Measurements from ENCODE around the gene GOLGA6D.
"Not testable (repeated sequence)": the region's sequence is repeated elsewhere in the genome, so short reads cannot be mapped to it uniquely, and the experiment has no call there.

Gene GOLGA6D, protein sequence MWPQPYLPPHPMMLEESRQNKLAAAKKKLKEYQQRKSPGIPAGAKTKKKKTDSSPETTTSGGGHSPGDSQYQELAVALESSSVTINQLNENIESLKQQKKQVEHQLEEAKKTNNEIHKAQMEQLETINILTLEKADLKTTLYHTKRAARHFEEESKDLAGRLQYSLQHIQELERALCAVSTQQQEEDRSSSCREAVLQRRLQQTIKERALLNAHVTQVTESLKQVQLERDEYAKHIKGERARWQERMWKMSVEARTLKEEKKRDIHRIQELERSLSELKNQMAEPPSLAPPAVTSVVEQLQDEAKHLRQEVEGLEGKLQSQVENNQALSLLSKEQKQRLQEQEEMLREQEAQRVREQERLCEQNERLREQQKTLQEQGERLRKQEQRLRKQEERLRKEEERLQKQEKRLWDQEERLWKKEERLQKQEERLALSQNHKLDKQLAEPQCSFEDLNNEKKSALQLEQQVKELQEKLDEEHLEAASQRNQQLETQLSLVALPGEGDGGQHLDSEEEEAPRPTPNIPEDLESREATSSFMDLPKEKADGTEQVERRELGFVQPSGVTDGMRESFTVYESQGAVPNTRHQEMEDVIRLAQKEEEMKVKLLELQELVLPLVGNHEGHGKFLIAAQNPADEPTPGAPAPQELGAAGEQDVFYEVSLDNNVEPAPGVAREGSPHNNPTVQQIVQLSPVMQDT

GRCh38 chr15:75282572-75282971 lies at the start of gene GOLGA6D:
TSS of gene GOLGA6D (plus strand) at chr15:75282835. CDS start at chr15:75282876, 41 bp downstream.
- H3K27ac ChIP-seq = not testable (repeated sequence)

GRCh38 chr15:75233504-75234190 lies 49.0 kb upstream of the GOLGA6D start:
- Histone ChIP-seq H3K4me3 (no peak overlapping the region), H3K27ac (no peak overlapping the region)

More at GRCh38 chr15:75282572-75282971, at the start of gene GOLGA6D:
- H3K4me3 ChIP-seq = not testable (repeated sequence)

- Histone ChIP-seq H3K4me3 (no peak overlapping the region), H3K27ac (no peak overlapping the region)
These were observed 48.3 kb upstream of the GOLGA6D start for GRCh38 chr15:75234191-75234810.

DNA sequence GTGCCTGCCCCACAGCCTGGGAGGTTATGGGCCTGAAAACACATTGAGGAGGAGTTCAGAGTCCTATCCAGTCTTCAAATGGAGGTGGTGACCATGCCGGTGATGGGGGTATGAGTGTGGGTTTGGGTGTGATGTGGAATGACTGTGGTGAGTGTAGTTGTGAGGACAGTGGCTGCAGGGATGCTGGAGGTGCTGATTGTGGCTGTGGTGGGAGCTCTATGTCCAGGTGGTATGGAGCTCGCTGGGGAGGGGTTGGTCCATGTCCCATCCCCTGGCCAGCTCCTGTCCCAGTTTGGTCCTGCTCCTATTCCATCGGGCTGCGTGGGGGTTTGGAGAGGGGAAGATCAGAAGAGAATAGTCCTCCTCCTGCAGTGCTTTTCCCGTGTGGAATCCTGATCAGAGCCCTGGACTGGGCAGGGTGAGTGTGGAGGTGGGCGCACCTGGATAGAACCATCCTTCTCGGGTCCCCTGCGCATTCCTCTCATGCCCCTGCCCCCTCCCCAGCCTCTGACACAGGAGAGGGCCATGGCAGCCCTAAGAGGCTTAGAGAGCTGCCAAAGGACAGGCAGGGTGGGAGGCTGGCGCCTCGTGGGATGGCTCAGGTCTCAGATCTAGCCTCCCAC lies 47.5 kb upstream of the GOLGA6D start:
- Histone ChIP-seq H3K27ac (no peak overlapping the region), H3K4me3 (no peak overlapping the region)

DNA sequence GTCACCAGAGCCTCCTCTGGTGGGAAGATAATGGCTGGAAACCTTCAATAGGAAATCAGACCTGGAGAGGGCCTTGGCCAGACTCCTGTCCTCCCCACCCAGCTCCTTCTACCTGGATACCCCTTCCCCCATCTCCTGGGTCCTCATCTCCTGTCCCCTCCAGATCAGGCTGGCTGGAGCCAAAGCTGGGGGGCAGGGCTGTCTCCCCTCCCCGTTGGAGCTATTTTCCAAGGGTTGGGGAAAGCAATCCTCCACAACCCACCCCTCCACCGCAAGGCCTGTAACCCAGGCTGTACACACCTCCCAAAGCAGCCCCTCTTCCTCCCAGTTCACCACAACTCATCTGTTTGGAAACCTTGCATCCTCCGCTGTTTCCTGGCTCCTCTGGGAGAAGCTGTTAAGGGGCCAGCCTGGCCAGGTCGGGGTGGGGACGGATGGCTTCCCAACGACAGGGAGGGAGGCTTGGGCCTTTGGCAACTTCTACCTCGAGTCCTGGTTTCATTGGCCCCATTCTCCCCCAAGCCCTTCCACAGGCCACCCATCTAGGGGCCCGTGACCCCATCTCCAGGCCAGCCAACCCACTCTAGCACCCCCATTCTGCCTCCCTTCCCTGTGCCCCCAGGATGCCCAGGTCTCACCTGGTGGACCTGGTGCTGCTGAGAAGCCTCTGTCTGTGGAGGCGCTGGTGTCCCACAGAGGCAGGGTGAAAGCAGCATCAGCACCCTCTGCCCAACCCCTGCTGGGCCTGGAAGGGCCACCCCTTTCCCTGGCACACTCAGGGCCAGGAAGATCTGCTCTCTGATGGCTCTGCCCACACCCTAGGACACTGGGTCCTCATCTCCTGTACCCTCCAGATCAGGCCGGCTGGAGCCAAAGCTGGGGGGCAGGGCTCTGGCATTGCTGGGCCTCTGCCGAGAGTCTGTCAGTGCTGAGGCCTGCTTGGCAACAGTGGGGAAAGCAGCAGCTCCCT lies 46.6 kb upstream of the GOLGA6D start:
- no peak overlapping the region for H3K4me3 ChIP-seq
- no peak overlapping the region for H3K27ac ChIP-seq

- no peak overlapping the region for H3K4me3 ChIP-seq
- no peak overlapping the region for H3K27ac ChIP-seq
These were observed 45.2 kb upstream of the GOLGA6D start for GRCh38 chr15:75237316-75237982.

GRCh38 chr15:75238150-75238549 lies 44.5 kb upstream of the GOLGA6D start:
- H3K27ac ChIP-seq = no peak overlapping the region
- no peak overlapping the region for H3K4me3 ChIP-seq

DNA sequence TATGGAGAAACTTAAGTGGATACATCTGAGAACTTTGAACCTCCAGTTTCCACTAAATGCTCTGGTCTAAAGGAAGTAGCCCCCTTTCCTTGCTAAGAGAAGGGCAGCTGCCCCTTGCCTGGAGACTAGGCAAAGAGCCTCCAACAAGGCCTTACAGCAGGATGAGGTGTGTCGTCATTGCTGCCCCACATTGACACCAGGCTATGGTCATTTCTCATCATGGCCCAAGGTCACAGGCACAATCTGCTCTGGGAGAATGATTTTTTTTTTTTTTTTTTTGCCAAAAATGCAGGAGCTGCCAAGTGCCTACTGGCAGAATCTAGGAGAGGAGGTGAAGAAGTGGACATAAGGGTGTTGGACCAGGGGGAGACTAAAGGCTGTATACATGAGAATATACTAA lies 36.9 kb upstream of the GOLGA6D start:
- H3K27ac ChIP-seq, H3K4me3 ChIP-seq: not testable (repeated sequence)

GRCh38 chr15:75248991-75249390 lies 33.6 kb upstream of the GOLGA6D start:
- H3K27ac ChIP-seq, H3K4me3 ChIP-seq: not testable (repeated sequence)

GRCh38 chr15:75249726-75250125 lies 32.9 kb upstream of the GOLGA6D start:
- no peak overlapping the region for H3K27ac ChIP-seq
- no peak overlapping the region for H3K4me3 ChIP-seq

- not testable (repeated sequence) for H3K4me3 ChIP-seq
These were observed 31.3 kb upstream of the GOLGA6D start for GRCh38 chr15:75251343-75251742.

GRCh38 chr15:75252285-75252684 lies 30.4 kb upstream of the GOLGA6D start:
- not testable (repeated sequence) for H3K4me3 ChIP-seq, H3K27ac ChIP-seq

More at GRCh38 chr15:75251343-75251742, 31.3 kb upstream of the GOLGA6D start:
- H3K27ac ChIP-seq = not testable (repeated sequence)

- not testable (repeated sequence) for H3K4me3 ChIP-seq, H3K27ac ChIP-seq
These were observed 24.6 kb upstream of the GOLGA6D start, which contains the start of gene GOLGA6C for GRCh38 chr15:75258034-75258433. TSS of gene GOLGA6C (plus strand) at chr15:75258334. CDS start at chr15:75258599, 265 bp downstream.

DNA sequence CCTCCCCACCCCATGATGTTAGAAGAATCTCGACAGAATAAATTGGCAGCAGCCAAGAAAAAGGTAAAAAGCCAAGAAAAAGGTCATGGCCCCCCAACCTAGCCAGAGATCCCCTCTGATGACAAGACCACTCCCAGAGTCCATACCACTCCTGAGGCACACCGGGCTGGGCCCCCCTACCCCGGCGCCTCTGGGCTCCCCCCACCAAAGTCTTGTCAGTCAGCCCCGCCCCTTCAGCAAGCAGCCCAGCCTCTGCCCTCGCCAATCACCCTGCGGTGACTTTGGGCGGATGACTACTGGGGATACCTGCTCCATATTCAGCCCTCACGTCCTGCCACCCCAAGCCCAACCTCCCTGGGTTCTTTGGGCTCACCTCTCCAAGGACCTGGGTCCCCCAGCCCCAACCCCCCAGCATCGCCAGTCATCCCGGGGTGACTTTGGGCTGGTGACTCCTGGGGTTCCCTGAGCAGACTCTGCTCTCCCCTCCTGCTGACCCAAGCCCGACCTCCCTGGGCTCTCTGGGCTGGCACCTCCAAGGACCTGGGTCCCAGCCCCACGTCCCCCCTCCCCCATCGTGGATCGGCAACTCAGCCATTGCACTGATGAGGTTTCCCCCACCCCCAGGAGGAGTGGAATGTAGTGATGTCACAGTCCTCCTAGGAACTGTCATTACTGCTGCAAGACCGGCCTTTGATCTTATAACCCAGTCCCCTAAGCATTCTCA lies 23.9 kb upstream of the GOLGA6D start:
- H3K4me3 ChIP-seq, H3K27ac ChIP-seq: not testable (repeated sequence)

DNA sequence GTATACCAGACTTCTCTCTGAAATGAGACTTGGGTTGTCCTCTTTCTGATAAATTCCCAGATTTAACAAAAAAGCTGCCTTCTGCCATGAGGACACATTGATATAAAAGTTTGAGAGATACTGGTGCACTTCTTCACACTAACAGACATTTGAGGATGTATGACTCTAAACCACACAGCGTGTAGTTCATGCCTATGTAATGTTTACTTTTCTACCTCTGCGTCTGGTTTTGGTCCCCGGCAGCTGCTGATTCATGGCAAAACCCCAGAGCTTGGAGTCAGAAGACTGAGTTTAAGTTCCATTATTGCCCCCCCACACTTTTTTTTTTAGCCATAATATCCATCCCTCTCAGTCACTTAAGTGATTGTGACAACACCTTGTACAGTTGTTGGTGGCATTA lies 22.8 kb upstream of the GOLGA6D start:
- H3K27ac ChIP-seq, H3K4me3 ChIP-seq: not testable (repeated sequence)

DNA sequence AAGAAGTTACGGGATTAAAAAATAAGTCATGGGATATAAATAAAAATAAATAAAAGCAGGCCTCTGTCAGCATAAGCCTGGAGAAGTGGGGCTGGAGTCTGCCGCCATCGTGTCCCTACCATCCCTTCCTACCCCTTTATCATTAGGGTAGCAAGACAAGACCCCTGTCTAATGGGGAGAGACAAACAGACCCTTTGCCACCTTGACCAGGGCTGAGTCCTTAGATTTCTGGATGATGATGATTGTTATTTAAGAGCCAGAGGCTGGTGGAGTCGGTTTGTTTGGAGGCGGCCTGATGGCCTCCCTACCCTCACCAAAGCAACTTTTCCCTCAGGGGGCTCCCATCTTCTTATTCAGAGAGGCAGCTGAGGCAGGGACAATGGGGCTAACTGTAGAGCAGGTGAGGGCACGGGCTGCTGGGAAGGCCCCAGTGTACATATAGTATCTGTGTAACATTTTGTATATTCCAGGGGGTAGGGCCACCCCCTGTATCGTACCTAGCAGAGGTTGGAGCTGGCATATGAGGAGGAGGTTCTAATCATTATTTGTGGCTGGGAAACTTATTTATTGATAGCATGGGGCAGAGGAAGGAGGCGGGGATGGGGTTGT lies 8.8 kb upstream of the GOLGA6D start:
- H3K27ac ChIP-seq, H3K4me3 ChIP-seq: not testable (repeated sequence)
